Skin of body (tissue), 2 donors: ENCODE measurements around the gene RCOR3. TPM values are rescaled to one million over a fixed set of nuclear protein-coding genes. Genes with fewer than 3 reads are reported as not detected.
A peak's percentile ranks its signal among the peaks of the same experiment; 100 is the strongest.

ENCODE experiments used
- DNase-seq: peaks from one replicate; lab custom pipeline; 2025; lab: John Stamatoyannopoulos, UW
- total RNA-seq: library from RNA; depleted of rRNA; stranded (reverse); fragments of >200 nt; gene quantifications from one replicate; pipeline ENCODE4 v1.2.3, GENCODE V29; 2014

The RCOR3 gene
- total RNA-seq, 1 donor from 2014 or later, result 38.8 TPM

DNA sequence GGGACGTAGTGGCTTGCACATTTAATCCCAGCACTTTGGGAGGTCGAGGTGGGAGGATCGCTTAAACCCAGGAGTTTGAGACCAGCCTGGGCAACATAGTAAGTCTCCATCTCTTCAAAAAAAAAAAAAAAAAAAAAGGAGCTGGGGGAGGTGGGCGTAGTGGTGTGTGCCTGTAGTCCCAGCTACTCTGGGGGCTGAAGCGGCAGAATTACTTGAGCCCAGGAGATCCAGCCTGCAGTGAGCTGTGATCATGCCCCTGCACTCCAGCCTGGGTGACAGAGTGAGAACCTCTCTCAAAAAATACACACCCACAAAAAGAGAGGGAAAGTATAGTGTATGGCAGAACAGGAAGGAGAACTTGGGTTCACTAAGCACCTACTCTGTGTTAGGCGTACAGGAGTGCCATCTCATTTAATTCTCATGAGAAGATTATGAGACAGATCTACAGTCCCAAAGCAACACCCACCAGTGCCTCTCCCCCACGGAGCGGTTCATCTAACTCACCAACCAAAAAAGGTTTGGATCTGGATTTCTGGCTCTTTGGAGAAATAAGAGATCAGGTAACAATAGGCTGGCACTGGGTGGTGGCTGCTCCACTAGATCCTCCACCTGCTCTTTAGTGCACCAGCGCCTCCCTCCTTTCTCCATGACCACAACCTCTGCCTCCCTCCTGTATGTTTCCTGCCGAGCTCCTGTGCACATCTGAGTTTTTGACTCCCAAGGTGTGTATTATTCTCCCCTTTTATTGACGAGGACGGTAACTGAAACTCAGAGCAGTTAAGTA is 66.0 kb downstream of the RCOR3 start:
- DNase-seq, result no peak

DNA sequence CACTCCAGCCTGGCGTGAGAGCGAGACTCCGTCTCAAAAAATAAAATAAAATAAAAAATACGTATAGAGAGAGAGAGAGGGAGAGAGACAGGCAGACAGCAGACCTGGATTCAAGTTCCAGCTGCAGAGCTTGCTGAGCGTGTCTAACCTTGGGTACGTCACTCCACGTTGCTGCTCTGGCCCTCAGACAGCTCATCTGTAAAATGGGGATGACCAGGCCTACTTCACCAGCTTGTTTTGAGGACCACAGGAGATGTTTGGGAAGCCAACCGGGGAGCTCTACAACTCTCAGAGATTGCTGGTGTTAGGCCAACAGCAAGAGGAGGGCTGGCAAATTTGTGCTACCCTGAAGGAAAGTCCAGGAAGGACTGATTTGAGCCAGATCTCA is 67.0 kb downstream of the RCOR3 start:
- DNase-seq, result no peak

DNA sequence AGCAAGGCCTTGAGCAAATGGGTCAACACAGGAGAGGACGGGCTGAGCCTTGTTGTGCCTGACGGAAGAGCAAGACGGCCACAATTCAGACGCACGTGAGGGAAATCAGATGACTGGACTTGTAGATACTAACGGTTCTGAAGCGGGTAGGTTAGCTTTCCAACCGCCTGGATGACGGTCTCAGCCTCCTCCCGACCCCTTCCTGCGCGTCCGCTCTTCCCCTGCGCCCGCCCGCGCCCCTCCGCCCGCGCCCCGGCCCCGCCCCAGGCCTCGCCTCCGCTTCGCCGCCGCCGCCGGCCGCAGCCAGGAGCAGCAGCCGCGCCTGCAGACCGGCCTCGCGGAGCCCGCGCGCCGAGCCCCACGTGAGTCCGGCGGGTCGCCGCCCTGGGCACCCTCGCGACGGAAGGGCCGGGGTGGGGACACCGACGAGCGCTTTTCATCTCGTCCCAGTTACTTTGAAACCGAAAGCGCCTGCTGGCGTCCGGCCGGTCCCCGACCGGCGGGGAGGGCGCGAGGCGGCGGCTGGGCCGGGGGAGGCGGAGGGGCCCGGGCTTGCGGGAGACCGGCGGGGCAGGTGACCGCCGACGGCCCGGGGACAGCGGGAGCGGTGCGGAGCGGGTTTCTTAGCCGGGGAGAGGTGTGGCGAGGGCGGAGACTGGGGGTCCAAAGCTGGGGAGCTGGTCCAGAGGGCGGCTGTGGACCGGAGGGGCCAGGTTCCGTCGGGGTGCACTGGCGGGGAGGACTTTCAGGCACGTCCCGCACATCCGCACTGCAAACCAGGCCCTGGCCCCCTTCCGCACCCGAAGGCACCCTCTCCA is 67.6 kb downstream of the RCOR3 start, which contains the start of gene TRAF5:
TRAF5 (plus strand) TSS at position 306 of the 818 bp plus-strand sequence. CDS start 26,407 bp downstream, outside the sequence.
- DNase-seq, result no peak

DNA sequence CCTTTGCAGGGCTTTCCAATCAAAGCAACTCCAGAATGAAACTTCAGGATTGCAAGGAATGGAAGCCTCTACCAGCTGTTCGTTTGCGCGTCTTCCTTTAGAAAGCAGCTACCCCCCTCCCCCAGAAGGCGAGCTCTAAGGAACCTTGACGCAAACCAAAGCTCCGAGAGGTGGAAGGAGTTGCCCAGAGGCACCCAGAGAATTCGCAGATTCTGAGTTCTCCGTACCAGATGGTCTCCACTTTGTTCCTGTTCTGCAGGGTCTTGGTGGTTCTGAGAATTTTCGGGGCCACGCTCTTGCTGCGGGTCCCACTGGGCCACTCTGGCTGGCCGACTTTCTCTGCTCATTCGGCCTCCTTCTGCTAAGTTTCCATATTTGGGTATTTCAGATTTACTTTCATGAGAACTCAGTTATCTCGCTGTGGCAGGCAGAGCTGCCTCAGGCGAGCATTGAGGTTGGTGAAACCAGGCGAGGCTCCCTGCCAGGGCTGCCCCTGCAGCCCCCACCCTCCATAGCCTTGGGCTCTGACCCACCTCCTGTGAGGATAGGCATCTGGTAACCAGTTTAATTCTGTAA is 68.3 kb downstream of the RCOR3 start:
- DNase-seq, result peak; percentile 8

DNA sequence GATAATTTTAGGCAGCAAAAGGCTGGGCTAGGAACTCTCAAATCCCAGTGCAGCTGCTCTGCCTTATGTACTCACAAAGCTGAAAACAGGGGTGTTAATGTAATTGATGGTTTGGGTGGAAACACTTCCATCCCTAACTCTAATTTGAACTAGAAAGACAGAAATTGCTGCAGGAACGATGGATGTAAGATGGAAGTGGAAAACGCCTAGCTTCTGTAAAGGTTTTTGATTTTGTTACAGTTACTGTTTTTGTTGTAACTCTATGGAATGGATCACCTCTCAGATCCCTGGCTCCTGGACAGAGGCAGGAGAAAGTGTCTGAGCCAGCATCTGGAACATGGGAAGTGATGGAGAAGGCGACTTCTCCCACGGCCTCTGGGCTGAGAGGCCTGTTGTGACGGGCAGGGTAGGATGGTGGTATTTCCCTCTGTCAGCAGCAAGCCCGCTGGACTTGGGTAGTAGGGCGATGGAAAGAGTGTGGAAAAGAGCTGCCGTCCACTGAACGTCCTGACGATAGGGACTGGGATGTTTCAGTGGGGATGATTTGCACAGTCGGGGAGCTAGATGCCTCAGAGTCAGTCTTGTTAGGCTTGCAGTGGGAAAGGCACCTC is 69.0 kb downstream of the RCOR3 start:
- DNase-seq, result no peak

DNA sequence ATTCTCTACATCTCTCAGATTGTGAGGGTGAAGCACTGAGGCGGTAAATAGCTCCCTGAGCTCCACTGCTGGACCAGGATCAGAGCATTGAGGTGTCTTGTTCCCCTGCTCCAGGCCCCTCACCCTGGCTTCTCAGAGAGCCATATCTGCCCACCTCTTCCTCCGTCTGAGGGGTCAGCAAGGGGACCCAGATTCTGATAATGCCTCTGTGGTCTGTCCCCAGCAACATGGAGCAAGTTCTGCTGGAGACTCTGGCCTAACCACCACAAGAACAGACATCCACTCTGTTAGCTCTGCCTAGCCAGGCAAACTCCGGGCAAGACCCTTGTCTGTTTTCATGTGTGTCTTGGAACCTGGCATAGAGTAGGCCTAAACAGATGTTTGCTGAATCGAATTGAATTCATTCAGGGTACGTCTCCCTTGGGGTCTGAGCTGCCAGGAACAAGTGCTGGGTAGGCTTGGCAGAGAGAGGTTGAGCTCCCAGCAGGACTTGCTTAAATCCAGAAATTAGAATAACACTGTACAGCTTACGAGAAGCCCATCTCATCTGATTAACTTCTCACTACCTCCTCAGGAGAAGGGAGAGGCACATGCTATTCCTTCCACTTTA is 69.8 kb downstream of the RCOR3 start:
- DNase-seq, result no peak

DNA sequence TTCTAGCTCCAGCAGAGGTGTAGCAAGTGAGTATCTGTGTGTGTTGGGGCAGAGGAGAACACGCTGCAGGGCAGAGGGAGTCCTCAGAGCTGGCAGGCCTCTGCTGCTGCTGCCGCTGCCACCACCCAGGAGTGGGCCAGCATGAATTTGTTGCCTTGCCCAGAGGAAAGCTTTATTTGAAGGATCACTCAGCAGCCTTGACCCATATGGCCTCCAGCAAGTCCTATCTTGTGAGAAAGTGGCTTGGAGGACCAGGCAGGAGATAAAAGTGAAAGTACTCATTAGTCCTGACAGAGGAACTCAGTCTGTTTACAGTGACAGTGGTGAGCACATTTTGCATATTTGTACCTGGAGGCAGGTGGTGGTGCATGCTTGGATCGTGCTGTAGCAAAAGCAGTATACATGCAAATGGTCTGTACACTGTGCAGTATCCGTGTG is 70.6 kb downstream of the RCOR3 start:
- DNase-seq, result no peak

DNA sequence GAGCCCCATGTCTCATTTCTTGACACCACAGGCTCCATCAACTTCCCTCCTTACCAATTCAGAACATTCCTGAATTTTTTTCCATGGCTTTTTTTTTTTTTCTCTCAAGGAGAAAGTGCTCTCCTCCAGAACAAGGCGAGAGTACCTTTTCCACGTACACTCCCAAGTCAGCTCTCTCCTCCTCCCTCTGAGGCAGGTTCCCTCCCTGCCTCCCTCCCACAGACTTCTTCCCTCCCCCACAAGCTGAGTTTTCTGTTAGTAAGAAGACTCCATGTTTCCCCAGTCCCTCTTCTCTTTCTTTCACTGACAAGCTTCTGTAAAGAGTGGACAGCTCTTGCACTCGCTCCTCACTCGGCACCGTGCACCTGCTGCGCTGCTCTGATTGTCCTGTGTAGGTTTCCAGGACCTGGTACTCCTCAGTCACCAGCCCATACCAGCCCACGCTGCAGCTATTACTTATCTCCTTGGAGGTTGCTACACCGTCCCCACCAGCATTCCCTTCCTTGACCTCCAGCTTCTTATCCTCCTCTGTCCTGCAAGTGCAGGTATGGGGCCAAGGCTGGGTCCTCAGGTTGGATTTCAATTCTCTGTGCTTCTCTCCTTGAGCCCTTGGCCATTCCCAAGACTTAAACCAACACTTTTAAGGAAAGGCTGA is 71.2 kb downstream of the RCOR3 start:
- DNase-seq, result no peak

DNA sequence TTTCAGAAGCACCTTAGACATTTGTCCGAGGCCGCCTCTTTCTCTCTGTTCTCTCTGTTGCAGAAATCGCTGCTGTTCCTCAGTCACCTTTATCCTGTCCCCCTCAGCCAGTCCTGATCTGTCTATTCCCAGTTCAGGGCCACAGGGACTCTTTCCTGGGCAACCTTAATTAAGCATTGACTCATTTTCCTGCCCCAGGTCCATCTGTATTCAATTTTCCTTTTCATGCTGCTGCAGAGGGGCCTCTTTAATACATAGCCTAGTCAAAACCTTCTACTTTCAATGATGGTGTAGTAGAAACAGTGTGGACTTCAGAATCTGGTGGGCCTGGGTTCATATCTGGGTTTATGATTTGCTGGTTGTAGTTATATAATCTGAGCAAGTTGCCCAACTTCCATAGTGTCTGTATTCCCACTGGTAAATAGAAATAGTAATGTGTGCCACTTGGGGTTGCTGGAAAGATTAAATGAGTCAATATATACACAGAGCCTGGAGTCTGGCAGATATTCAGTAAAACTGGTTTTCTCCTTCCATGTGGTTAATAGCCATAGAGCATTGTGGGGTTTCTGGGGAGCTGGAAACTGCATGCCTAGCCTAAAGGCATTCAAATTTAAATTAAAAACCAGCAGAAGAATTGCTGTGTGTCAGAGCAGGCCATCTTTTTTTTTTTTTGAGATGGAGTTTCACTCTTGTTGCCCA is 72.0 kb downstream of the RCOR3 start:
- DNase-seq, result no peak

DNA sequence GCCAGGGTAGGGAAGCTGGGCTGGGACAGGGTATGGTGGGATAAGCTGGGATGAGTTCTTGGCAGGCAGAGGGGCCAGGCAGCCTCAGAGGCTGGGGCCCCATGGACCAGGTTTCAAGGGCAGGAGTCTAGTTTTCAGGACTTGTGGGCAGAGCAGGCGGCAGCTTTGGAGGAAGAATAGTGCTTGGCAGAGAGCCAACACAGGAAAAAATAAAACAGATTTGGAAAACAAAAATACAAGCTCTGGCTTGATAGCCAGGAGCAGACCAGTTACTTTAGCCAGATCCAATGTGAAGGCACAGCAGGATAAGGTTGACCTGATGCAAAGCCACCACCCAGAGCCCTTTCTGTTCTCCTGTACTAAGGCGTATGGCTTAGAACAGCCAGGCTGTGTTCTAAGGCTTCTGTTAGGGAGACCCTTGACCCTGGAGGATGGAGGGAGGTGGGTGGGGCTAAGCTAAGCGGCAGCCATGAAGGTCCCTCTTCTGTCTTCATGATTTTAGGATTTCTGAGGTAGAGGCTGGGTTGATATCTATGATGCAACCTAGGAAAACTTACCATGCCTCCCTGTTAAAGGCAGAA is 73.0 kb downstream of the RCOR3 start:
- DNase-seq, result no peak

DNA sequence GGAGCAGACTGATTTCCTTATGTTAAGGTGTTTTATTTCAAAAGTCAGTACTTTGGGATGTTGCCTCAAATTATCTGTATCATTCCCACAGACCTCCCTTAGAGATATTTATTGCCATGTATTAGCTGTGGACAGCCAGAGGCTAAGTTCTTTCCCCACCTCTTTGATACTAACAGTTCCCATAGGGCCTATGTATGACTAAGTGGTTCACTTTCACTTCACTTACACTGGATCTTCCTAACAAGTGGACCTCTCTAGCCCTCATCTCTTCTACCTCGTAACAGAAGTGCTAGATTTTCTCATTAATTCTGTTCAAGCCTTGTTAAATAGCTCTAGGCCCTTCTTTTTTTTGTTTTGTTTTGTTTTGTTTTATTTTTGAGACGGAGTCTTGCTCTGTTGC is 73.7 kb downstream of the RCOR3 start:
- DNase-seq, result no peak

DNA sequence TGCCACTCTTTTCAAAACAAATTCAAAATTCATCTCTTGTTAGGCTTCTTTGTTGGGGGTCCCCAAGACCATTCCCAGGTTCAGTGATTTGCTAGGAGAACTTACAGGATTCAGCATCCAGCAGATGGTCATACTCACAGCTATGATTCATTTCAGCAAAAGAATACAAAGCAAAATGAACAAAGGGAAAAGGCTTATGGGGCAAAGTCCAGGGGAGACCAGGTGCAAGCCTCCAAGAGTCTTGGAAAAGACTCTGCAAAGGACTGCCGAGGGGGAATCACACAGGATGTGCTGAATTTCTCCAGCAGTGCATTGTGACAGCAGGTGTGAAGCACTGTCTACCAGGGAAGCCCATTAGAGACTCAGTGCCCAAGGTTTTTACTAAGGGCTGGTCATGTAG is 74.7 kb downstream of the RCOR3 start:
- no peak for DNase-seq

DNA sequence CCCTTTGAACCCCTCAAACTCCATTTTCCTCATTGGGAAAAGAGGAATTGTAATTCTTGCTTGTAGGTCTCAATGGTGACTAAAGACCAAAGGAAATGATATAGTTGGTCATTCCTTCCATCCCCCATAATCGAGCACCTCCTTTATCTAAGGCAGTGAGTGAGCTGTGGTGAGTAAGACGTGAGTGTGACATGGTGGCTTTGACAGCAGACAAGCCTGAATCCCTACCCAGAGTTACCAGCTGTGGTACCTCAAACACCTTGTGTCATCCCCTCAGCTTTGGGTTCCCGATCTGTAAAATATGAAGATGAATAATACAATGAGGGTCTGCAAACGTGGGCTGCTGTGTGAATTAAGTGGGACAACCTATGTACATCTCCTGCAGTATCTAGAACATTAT is 75.8 kb downstream of the RCOR3 start:
- no peak for DNase-seq

DNA sequence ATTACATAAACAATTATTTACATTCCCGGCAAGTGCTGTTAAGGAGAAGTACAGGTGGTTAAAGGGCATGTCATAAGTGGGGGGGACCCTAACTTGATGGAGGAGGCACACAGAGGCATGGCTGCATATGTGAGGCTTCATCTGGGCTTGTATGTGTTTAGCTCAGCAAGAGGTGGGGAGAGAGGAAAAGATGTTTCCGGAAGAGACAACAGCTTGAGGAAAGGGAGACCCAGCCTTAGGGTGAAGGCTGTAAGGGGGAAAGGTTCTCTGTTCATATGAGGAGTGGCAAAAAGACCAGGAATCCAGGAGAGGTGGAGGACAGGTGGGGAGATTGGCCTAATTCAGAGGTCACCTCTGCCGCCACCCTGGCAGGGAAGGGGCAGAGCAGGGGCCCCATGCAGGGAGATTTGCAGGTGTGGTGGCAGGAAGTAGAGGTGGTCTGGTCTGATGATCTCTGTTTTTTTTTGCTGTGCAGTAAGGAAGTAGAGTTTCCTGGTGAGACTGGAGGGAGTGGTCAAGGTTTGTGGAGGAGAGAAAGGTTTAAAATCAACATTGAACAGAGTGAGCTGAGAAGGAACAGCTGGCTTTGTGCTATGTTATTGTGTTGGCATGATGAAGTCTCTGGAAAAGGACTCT is 76.5 kb downstream of the RCOR3 start:
- DNase-seq, result no peak

DNA sequence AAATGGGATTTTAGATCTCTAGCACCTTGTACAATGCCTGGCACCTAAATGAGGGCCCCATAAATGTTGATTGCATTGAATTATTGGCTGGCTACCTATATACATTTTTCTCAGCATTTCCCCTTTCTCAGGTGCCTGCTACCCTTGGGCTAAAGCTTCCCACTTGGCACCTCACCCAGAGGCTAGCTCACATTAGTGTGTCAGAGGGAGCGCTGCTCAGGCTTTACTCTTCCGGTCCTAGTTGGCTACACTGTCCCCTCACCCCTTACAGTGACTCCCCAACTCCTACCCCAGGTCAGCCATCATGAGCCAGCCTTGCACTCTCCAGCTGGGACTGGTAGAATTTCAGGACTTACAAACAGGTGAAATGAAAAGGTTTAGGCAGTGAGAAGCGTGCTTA is 77.0 kb downstream of the RCOR3 start:
- DNase-seq, result no peak

DNA sequence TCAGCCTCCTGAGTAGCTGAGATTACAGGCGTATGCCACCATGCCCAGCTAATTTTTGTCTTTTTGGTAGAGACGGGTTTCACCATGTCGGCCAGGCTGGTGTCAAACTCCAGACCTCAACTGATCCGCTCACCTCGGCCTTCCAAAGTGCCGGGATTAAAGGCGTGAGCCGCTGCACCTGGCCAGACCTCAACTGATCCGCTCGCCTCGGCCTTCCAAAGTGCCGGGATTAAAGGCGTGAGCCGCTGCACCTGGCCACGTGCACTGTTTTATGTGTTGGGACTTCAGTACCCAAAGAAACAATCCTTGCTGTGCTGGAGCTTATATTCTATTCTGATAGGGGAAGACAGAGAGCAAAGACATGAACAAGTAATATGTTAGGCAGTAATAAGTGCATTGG is 77.6 kb downstream of the RCOR3 start:
- no peak for DNase-seq

DNA sequence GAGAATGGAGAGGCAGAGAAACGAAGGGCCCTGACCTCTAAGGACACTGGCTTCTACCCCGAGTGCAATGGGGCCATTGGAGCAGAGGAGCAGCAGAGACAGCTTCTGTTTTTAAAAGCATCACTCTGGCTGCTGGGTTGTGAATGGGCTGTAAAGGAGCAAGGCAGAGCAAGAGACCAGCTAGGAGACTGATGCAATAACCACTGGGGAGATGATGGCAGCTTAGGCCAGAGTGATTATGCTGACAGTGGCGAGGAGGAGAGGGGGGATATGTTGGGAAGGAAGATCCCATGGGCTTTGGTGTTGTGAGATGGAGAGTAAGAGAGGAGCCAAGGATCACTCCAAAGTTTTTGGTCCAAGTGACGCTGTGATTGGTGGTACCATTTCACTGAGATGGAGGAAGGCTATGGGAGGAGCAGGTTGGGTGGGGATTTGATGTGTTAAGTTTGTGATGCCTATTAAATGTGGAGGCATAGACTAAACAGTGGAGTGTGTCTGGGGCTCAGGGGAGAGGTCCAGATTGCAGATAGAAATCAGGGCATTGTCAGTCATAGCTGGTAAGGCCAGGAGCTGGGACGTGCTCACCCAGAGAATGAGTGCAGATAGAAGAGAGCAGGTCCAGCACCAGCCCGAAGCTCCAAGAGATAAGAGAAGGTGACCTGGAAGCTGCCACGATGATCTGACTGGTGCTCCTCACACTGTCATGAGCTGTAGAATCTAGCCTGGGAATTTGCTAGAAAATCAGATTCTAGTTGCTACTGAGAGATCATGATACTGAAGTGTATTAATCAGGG is 78.5 kb downstream of the RCOR3 start:
- no peak for DNase-seq

DNA sequence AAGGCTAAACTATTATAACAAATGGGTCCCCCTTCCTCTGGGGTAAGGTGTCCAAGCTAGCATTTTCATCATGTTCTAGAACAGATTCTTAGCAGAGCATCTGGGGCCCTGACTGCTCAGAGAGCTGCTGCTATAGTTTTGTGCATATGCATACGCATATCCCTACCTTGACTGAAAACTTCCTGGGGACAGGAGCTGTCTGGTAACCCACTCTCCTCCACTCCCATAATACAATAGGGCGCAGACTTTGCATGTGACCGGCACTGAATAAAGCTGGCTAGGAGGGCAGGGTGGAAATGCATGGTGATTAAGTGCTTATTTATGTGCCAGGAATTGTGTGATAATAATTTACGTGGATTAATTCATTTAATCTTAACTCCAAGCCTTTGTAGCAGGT is 79.1 kb downstream of the RCOR3 start:
- no peak for DNase-seq

DNA sequence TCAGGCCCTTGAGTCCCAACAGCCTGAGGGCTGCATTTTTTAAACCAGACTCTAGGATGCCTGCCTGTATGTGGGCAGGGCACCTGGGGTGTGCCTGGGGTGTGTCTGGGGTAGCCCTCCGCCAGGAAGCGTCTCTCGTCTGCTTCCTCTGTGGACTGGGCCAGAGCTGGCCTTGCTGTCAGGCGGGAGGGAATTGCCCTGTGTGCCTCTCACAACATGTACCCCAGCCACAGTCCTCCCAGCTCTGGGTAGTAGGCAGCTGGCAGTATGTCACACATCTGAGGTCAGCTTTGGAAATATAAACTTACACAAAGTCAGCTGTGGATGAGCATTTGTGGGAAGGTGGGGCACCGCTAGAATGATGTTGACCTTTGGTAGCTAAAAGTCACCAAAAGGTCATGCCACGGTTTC is 80.5 kb downstream of the RCOR3 start:
- no peak for DNase-seq
